HG02642 (cell line): Measurements from ENCODE around the gene ANKRD17.

ENCODE experiments used
- ATAC-seq: cut with Tn5 transposase; IDR thresholded peaks from one replicate; pipeline ENCODE4 v1.9.1; 2021; ENCODE audit warnings: mild to moderate bottlenecking; ENCODE audit not compliant: unreplicated experiment, poor library complexity

ANKRD17 gene

GRCh38 chr4:73066445-73066844 is 192.2 kb downstream of the ANKRD17 start:
- ATAC-seq = no peak

DNA sequence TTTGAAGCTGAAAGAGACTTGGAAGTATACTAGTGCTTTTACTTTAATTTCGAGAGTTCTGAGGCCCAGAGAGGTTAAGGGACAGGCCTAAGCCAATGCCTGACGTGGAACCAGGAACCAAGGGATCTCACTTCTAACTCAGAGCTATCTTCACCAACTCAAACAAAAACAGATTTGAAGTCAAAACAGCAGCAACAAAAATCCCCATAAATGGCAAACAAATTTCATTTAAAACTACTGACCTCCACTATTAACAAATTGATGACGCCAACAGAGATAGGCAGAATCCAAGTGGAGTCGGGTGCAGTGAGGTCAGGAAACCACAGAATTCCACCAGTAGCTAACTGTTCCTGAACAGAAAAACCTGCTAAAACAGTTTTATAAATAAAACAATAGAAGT is 194.1 kb downstream of the ANKRD17 start:
- no peak for ATAC-seq

DNA sequence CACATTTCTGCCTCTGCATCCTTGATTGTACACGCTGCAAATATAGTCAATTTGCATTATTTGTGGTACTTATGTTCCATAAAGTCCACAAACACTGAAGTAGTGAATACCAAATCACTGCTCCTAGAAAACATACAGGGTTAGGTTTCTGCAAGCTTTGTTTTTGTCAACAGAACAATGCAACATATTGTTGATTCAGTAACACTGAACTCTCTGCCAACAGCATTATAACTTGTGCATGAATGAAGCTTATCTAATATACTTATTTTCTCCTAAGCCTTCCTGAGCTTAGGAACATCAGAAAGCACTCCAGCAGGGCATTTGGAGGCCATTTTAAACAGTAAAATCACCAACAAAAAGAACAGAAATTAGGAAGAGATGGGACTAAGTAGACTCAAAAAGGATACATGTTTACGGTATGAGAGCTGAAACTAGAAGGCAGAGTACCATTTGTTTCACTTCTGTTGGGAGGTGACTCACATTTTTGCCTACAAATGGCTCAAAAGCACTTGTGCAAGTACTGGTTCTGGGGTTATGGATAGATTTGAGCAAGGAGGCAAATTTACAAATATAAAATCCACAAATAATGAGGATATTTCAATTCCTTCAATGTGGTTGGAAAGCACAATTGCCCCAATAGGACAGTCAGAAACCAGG is 203.2 kb downstream of the ANKRD17 start:
- ATAC-seq = peak; percentile 77

- ATAC-seq = no peak
Observed at GRCh38 chr4:73053974-73054480, 204.6 kb downstream of the ANKRD17 start.

DNA sequence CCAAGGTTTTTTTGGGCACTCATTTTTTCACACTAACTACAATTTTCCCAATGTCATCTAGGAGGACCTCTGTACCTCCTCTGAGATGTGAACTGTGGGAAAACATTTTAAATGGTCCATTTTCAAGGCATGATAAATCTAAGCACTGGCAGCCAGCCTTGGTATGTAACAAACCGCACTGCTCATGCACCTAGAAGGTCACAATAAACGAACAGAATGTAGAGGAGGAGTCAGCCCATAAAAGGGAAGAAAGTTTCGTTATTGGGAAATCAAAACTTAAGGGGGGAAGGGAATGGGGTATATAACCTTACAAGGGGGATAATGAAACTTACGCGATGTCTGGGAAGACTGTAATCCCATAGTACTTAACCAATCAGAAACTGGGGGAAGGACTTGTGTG is 205.5 kb downstream of the ANKRD17 start:
- ATAC-seq = no peak

GRCh38 chr4:73051625-73052024 is 207.0 kb downstream of the ANKRD17 start:
- ATAC-seq = no peak

DNA sequence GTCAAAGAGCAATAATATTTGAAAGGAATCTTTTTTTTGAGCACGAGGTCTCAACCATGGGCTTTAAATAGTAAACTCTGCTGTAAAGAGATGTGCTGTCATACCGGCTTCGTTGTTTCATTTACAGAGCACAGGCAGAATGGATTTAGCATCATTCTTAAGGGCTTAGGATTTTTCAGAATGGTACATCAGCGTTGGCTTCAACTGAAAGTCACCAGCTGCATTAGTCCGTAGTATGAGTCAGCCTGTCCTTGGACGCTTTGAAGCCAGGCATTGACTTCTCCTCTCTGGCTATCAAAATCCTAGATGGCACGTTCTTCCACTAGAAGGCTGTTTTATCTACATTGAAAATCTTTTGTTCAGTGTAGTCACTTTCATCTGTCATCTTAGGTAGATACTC is 212.7 kb downstream of the ANKRD17 start:
- ATAC-seq = no peak

- no peak for ATAC-seq
Observed at GRCh38 chr4:73037057-73037456, 221.5 kb downstream of the ANKRD17 start.

- ATAC-seq = no peak
Observed at GRCh38 chr4:73036123-73036522, 222.5 kb downstream of the ANKRD17 start.

DNA sequence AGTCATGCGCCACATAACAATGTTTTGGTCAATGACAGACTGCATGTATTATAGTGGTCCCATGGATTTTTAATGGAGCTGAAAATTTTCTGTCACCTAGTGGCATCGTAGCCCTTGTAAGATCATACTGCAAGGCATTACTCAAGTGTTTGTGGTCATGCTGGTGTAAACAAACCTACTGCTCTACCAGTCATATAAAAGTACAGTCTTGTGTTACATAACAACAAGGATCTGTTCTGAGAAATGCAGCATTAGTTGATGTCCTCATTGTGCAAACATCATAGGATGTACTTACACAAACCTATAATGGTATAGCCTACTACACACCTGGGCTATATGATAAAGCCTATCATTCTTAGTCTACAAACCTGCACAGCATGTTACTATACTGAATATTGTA is 223.7 kb downstream of the ANKRD17 start:
- ATAC-seq = no peak

- no peak for ATAC-seq
Observed at GRCh38 chr4:73028621-73029020, 230.0 kb downstream of the ANKRD17 start.
